Body of pancreas (tissue), 4 donors: ENCODE measurements around the gene CSF2RB.

ENCODE experiments used
- POLR2A ChIP-seq, 3 donors: fragments of 450-650 bp; IDR thresholded peaks; one replicate each; pipeline ENCODE4 v1.6.1; 2016; ENCODE audit warnings: antibody characterized with exemption in 3 of 3, mild to moderate bottlenecking in 2 of 3
- TF ChIP-seq, protein P1 (sequence below), 7 experiments: fragments of 450-650 bp in 4 of 7; fragments of 200-600 bp in 3 of 7; sonication (generic) in 3 of 7; IDR thresholded peaks; one replicate each; pipeline ENCODE4 v1.5.1; 2016 to 2019; ENCODE audit warnings: antibody characterized with exemption in 7 of 7

DNA sequence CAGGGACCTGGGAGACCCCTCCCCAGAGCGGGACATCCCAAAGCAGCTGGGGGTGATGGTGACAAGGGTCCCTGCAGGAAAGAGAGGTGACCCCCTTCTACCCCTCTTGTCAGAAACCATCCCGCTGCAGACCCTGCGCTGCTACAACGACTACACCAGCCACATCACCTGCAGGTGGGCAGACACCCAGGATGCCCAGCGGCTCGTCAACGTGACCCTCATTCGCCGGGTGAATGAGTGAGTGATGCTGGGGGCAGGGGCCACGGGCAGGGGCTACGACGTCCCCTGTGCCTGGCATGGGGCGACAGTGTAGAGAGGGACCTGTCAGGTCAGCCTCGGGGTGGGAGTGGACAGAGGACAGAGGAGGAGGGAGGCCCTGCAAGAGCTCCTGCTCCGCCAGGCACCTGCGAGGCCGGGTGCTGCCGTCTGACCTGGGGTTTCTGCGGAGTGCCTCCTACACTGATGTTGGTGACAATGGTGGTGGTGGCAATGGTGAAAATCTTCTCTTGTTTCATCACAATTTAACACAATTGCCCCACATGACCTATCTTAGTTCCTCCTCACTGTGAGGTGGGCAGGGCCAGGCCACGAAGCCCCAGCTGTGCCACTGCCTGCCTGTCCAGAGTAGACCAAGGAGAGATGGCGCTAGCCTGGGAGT is 9.8 kb downstream of the CSF2RB start:
- TF ChIP-seq, protein P1, sequence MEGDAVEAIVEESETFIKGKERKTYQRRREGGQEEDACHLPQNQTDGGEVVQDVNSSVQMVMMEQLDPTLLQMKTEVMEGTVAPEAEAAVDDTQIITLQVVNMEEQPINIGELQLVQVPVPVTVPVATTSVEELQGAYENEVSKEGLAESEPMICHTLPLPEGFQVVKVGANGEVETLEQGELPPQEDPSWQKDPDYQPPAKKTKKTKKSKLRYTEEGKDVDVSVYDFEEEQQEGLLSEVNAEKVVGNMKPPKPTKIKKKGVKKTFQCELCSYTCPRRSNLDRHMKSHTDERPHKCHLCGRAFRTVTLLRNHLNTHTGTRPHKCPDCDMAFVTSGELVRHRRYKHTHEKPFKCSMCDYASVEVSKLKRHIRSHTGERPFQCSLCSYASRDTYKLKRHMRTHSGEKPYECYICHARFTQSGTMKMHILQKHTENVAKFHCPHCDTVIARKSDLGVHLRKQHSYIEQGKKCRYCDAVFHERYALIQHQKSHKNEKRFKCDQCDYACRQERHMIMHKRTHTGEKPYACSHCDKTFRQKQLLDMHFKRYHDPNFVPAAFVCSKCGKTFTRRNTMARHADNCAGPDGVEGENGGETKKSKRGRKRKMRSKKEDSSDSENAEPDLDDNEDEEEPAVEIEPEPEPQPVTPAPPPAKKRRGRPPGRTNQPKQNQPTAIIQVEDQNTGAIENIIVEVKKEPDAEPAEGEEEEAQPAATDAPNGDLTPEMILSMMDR (IDR thresholded peaks at IDR 0.05), result no peak
- TF ChIP-seq POLR2A (IDR thresholded peaks at IDR 0.05), result no peak
